HG03565 (cell line): ENCODE measurements around the gene MAML2.
A peak's percentile ranks its signal among the peaks of the same experiment; 100 is the strongest.

Source experiments
- ATAC-seq: cut with Tn5 transposase; IDR thresholded peaks from one replicate; pipeline ENCODE4 v1.9.1; 2021; ENCODE audit warnings: mild to moderate bottlenecking, moderate library complexity; ENCODE audit not compliant: unreplicated experiment

The MAML2 gene

DNA sequence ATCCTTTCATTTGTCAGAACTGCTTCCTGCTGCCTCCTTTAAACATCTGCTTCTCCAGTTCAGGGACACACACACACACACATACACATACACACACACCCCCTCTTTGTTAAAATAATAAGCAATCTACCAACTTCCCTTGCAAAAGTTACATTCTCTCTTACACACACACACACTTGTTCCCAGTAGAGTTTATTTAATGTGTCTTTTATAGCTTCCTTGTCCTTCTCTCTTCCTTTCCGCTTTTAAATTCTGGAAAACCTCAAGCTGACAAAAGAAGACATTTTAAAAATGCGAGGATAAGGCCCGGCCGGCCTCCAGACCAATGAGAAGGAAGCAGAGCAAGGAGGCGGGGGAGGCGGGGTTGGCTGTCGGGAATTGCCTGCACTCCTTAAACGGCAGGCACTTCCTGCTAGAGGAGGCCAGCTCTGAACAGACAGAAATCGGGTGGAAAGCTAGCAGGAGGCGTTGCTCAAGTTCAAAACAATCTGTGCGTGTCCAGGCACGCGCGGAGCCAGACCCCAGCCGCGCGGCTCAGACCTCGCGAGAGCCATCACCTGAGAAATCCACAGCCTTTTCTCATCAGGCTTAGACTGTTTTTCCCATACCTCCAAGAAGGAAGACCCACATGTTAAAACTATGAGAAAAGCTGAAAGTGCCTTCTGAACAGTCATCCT lies 99.9 kb downstream of the MAML2 start:
- peak; percentile 91 for ATAC-seq

GRCh38 chr11:96242191-96242847 lies 100.7 kb downstream of the MAML2 start:
- ATAC-seq: no peak

DNA sequence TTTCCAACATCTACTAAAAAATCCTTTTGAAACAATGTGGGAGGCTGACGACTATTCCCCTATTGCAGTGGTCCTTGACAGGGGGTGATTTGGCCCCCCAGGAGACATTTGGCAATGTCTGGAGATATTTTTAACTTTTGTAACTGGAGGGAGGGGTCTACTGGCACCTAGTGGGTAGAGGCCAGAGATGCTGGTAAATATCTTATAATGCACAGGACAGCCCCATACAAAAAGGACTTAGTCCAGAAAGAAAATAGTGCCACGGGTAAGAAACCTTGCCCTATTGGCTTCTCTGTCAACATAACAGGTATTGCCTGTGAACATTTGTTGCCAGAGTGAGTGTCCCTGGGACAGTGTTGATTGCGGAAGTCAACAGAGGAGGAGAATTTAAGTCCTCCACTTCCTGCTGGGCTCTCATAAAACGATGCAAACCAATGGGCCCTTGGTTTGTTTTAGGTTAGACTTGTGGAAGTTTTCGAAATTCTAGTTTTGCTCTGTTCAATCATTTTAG lies 101.6 kb downstream of the MAML2 start:
- no peak for ATAC-seq

DNA sequence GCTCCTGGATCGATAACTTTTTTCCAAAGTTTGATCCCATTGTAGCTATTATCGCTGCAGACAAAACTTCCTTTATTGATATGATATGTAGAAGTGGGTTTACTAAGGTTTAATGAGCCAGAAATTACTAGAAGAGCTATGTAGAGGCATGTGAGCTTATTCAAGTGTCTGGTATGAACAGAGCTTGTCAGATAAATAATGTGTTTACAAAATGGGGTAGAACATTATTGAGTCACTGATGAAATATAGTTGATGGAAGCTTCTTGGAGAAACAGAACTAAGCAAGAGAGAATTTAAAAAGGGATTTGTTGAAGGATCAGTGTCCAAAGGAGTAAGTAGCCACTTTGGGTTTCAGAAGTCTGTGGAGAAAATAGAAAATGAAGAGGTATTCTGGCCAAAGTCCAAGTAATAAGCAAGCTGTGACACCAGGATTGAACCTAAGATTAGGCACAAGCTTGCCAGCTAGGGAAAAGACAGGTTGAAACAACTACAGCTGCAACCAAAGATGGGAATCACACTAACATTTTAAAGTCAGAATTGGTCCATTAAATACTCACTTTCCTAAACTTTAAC lies 104.3 kb downstream of the MAML2 start:
- no peak for ATAC-seq

- no peak for ATAC-seq
Measured at GRCh38 chr11:96237766-96238266, 105.2 kb downstream of the MAML2 start.

DNA sequence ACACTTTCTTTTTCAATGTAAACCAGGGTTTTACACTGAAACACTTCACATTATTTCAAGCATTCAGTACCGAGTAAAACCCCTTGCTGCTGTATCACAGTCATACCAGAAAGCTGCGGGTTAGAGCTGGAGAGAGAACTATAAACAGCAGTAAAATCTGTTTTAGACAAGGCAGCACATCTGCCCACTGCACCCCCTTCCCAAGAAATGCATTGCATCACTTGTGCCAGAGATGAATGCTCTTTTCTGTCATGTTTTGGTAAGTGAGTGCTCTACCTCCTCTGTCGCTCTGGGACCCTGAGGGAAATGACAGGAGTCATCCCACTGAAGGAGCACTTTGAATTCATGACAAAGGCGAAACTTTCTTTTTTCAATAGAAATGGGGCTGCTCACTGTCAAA lies 107.2 kb downstream of the MAML2 start:
- ATAC-seq: peak; percentile 92

- ATAC-seq: no peak
Measured at GRCh38 chr11:96234866-96235441, 108.0 kb downstream of the MAML2 start.

- ATAC-seq: no peak
Measured at GRCh38 chr11:96232132-96232531, 110.9 kb downstream of the MAML2 start.

DNA sequence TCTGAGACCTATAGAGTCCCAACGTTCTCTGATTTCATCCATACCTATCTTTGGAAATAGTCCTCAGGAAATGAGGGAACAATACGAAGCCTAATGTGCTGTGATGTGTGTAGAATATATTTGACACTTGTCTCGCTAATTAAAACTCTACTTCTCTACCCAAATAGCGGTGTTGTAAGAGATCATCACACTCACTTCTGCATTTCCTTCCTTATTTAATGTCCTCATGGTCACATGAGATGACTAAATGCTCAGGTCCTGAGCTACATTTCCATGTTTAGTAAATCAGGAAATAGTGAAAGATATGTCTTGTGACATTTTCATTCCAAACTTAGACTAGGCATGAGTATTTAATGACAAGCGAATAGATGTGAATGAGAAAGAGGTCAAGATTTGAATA lies 112.3 kb downstream of the MAML2 start:
- ATAC-seq: no peak

GRCh38 chr11:96229354-96229977 lies 113.5 kb downstream of the MAML2 start:
- no peak for ATAC-seq

- no peak for ATAC-seq
Measured at GRCh38 chr11:96228910-96229309, 114.1 kb downstream of the MAML2 start.

DNA sequence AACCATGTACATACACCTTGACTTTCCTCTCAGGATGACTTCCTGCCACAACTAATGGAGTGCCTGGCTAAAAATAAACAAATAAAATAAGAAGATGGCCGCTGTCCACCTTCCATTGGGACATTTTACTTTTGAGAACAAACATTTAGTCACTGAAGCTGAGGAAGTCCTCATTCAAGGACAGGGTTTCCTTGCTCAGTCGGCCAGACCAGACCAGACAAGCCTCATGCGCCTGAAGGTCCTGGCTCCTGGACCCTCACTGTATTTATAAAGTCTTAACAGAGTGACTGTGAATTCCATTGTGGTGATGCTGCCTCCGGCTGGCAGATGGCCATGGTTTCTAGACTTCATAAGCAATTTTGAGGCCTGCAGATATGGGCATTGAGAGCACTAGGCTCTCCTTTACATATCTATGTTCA lies 114.5 kb downstream of the MAML2 start:
- ATAC-seq: no peak

GRCh38 chr11:96227244-96227643 lies 115.8 kb downstream of the MAML2 start:
- no peak for ATAC-seq

DNA sequence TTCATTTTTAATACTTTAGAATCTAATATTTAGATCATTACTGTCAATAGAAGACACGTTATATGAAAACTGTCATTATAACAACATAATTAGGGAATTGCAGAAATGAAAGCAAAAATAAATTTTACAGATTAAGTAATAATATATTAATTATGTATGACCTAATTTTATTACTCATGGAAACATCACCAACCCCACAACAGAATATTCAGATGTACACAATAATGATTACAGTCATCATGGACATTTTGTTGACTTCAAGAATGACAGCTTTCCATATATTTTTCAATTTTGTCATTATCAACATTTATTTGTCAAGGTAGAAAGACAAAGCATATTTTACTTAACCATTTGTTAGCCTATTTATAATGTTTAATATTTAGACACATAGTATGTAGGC lies 119.9 kb downstream of the MAML2 start:
- ATAC-seq: no peak

DNA sequence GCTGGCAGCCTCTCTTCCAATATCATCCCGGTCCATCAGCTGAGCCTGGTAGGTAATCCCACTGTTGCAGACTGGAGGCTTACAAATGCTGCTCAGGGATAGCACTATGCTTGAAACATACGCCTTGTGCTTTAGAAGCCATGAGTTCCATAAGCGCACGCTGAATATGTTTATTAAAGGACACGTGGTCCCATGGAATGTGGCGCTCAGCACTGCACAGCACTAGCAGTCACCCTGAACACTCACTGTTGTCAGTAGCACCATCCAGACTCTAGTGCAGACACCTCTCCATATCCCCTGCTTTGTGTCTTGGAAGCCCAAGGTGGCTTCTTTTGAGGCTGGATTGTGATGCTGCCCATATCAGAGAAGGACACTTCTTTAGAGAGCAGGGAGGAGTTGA lies 120.9 kb downstream of the MAML2 start:
- no peak for ATAC-seq

DNA sequence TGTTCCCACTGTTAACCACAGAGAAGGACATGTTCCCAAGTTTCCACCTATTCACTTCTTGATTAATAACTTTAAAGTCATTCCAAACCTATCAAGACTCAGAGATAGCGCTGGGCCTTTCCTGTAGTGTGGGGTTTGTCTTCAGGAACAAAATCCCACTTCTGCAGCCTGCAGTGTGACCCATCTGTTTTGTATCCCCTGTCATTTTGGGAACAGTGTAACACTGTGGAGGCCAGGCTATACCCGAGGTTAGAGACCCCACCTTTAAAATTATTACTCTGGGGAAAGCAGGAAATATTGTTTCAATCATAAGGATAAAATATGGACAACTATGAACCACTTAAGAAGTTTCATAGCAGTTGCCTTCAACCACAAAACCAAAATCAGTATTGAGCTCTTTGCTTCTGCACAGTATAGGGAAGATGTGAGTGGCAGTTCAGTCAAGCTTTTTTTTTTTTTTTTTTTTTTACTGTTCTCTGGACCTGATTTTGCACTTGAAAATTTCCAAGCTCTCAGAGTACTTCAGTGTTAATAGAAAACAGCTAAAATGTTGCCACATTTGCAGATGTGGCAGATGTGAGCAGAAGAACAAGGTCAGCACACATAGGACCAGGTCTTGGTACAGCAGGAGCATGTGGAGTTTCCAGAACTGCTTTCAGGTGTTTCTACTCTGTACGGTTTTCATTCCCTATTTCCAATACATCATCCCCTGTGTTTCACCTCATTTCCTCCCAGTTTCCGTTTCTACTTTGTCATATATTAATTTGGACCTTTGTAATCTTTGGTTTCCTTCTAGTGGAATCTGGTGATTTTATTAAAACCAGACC lies 121.5 kb downstream of the MAML2 start:
- no peak for ATAC-seq

GRCh38 chr11:96219981-96220623 lies 122.9 kb downstream of the MAML2 start:
- no peak for ATAC-seq

DNA sequence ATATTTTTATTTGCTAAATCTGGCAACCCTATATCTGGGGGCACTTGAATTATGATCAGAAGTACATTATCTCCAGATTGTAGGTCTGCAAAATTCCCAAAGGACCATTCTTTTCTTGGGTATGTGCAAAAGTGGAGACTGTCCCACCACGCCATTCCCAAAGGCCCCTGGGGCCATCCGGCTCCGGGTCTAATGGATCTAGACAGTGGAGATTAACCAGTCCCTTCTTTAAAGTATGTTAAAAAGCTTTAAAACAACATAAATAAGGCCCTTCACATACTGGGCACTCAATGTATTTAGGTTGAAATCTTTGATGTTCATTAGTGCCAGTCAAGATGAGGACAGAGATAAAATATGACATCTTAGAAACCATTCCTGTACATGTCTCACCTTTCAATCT lies 124.1 kb downstream of the MAML2 start:
- ATAC-seq: no peak

DNA sequence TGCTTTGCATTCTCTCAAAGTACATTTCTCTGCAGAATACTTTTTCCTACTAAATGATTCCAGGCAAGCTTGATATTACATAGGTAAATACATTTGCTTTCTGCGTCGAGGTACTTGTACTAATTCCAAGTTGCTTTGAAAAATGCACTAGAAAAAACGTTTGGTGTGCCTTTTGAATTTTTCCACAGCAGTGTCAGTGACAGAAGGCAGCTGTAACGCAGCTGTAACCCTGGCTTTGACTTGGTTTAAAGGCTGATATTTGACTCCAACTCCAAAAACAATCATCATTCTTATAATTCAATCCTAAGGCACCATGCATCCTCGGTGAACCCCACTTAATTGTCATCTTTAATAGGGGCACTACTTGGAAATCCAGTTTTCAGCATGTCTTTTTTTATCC lies 125.0 kb downstream of the MAML2 start:
- no peak for ATAC-seq

DNA sequence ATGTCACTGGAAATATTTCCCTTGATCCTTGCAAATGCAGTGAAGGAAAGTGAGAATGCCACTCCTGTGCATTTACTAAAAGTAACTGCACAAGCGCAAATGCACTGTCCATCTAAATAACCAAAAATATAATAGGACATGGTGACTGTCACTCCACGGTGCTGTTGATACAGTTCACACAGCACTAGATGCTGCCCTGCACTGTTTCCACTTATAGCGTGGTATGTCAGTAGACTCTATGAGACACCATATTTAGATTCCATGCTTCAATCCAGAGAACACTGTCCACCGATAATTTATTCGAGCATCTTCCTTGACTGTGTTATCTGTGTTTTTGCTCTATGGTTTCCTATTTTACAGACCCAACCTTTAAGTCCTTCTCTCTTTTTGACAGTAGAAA lies 125.8 kb downstream of the MAML2 start:
- no peak for ATAC-seq
